ENCODE results near the gene SAGE1.
"Not testable (repeated sequence)": the region's sequence is repeated elsewhere in the genome, so short reads cannot be mapped to it uniquely, and the experiment has no call there.

The SAGE1 gene, protein sequence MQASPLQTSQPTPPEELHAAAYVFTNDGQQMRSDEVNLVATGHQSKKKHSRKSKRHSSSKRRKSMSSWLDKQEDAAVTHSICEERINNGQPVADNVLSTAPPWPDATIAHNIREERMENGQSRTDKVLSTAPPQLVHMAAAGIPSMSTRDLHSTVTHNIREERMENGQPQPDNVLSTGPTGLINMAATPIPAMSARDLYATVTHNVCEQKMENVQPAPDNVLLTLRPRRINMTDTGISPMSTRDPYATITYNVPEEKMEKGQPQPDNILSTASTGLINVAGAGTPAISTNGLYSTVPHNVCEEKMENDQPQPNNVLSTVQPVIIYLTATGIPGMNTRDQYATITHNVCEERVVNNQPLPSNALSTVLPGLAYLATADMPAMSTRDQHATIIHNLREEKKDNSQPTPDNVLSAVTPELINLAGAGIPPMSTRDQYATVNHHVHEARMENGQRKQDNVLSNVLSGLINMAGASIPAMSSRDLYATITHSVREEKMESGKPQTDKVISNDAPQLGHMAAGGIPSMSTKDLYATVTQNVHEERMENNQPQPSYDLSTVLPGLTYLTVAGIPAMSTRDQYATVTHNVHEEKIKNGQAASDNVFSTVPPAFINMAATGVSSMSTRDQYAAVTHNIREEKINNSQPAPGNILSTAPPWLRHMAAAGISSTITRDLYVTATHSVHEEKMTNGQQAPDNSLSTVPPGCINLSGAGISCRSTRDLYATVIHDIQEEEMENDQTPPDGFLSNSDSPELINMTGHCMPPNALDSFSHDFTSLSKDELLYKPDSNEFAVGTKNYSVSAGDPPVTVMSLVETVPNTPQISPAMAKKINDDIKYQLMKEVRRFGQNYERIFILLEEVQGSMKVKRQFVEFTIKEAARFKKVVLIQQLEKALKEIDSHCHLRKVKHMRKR

GRCh38 chrX:135893294-135893817 lies at the start of gene SAGE1, which contains the start of gene CT45A10:
TSS of gene SAGE1 (plus strand) at chrX:135893716. CDS start at chrX:135896243, 2,527 bp downstream.
TSS of gene CT45A10 (minus strand) at chrX:135893444. CDS start at chrX:135885344, 8,100 bp downstream.
- DNase-seq (ENCODE audit: insufficient read length, low spot score) (no peak), FAIRE-seq (no peak)

DNA sequence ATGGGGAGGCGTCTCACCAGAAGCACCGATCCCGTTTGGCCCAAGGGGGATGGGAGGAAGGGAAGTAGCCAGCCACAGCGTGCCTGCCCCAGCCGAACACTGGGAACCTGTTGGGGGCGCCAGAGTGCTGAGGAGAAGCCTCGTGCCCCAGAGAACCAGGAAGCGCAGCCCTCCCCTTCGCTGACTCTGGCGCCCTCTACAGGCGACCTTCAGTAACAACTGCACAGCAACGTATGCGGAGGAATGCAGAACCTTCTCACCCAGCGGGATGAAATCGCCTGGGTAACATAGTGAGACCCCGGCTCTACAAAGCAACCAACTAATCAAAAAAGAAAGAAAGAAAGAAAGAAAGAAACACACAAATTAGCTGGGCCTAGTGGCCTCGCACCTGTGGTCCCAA lies 39.1 kb upstream of the SAGE1 start, which contains the start of gene CT45A8:
Gene CT45A8, minus strand, starts transcription at position 101 of the 400 bp plus-strand sequence. CDS start 3,755 bp downstream, outside the sequence.
- FAIRE-seq; DNase-seq (ENCODE audit: insufficient read length, low spot score): not testable (repeated sequence)

DNA sequence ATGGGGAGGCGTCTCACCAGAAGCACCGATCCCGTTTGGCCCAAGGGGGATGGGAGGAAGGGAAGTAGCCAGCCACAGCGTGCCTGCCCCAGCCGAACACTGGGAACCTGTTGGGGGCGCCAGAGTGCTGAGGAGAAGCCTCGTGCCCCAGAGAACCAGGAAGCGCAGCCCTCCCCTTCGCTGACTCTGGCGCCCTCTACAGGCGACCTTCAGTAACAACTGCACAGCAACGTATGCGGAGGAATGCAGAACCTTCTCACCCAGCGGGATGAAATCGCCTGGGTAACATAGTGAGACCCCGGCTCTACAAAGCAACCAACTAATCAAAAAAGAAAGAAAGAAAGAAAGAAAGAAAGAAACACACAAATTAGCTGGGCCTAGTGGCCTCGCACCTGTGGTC lies 21.8 kb upstream of the SAGE1 start, which contains the start of gene CT45A9:
Gene CT45A9, minus strand, starts transcription at position 101 of the 400 bp plus-strand sequence. CDS start 3,751 bp downstream, outside the sequence.
- not testable (repeated sequence) for DNase-seq (ENCODE audit: insufficient read length, low spot score); FAIRE-seq

DNA sequence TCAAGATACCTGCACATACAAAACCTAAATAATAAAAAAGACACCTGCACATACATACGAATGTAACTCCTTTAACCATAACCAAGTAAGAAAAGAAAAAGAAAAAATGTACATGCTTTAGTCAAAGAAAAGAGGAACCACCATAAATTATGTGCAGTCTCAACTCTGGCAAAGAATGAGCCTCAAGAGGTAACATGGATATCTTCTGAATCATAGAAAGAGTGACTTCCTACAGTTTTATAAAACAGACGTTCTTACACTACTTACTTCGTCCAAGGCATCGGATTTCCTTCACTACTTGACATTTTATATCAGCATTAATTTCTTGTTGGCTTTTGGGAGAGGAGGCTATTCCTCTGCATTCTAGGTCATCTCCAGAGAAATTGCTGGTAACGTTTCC lies 10.8 kb upstream of the SAGE1 start:
- FAIRE-seq; DNase-seq (ENCODE audit: insufficient read length, low spot score): not testable (repeated sequence)

DNA sequence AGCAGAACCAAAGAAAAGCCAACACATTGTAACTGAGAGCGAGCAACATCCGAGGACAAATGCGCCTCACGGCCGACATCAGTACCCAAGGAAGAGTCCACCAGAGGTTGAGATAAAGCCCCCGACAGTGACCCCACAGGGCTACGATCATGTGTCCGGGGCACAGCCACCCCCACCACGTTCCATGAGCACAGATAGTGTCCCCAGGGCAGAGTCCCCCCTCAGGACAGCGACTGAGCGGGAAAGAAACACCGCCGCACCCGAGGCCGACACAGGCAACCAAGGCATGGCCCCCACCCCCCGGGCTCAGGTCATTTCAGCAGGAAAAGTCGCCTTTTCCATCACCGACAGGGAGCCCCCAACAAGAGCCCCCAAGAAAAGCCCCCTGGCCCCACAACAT lies 5.3 kb upstream of the SAGE1 start:
- not testable (repeated sequence) for FAIRE-seq; DNase-seq (ENCODE audit: insufficient read length, low spot score)

GRCh38 chrX:135888976-135889375 lies 4.5 kb upstream of the SAGE1 start:
- DNase-seq (ENCODE audit: insufficient read length, low spot score), result not testable (repeated sequence)
- FAIRE-seq, result peak; percentile 73

DNA sequence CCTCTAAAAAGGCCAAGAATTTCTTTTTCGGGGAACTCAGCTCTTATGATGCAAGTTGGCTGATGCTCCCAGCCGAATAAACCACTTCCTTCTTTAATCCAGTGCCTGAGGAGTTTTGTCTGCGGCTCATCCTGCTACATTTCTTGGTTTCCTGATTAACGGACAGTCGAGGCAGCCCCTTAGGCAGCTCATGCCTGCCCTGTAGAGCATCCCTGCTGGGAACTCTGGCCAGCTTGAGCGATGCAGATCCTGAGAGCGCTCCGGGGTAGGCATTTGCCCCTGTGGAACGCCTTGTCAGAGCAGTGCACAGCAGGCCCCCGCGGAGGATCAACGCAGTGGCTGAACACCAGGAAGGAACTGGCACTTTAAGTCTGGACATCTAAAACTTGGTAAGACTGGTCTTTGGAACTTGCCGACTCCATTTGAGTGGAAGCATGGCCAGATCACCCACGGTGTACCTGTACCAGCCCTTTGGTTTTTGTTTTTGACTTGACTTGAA lies 3.4 kb upstream of the SAGE1 start:
- no peak for FAIRE-seq
- DNase-seq (ENCODE audit: insufficient read length, low spot score), result no peak

DNA sequence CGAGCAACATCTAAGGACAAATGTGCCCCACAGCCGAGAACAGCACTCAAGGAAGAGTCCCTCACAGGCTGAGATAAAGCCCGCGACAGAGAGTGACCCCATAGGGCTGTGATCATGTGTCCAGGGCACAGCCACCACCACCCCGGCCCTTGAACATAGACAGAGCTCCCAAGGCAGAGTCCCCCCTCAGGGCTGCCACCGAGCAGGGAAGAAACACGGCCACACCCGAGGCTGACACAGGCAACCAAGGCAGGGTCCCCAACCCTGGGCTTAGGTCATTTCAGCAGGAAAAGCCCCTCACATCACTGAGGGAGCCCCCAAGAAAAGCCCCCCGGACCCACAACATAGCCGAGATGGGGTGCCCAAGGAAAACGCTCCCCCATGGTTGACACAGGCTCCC lies 735 bp upstream of the SAGE1 start:
- DNase-seq (ENCODE audit: insufficient read length, low spot score) (no peak), FAIRE-seq (no peak)

- FAIRE-seq, result no peak
- DNase-seq (ENCODE audit: insufficient read length, low spot score), result no peak
These were observed 16.7 kb downstream of the SAGE1 start for GRCh38 chrX:135910251-135910650.

DNA sequence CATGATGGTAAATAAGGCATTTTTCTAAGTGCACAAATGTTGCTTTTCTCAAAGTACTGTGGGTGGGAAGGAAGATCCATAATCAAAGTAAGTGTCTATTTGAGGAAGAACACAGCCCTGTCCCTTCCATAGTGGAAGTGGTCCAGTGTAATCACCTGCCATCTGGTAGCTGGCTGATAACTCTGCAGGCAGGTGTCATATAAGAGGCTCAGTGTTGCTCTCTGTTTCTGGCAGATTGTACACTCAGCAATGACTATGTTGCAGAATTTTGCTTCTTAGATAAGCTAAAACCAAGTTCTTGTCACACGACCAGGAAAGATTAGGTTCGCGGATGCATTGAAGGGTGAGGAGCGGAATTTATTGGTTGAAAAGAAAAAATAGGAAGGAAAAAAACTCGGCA lies 20.9 kb downstream of the SAGE1 start:
- DNase-seq (ENCODE audit: insufficient read length, low spot score) (no peak), FAIRE-seq (peak; percentile 40)

GRCh38 chrX:135920516-135920915 lies 27.0 kb downstream of the SAGE1 start:
- FAIRE-seq; DNase-seq (ENCODE audit: insufficient read length, low spot score): not testable (repeated sequence)

- DNase-seq (ENCODE audit: insufficient read length, low spot score) (no peak), FAIRE-seq (no peak)
These were observed 29.8 kb downstream of the SAGE1 start for GRCh38 chrX:135923353-135923752.

- DNase-seq (ENCODE audit: insufficient read length, low spot score), result no peak
- no peak for FAIRE-seq
These were observed 34.4 kb downstream of the SAGE1 start for GRCh38 chrX:135927897-135928296.

DNA sequence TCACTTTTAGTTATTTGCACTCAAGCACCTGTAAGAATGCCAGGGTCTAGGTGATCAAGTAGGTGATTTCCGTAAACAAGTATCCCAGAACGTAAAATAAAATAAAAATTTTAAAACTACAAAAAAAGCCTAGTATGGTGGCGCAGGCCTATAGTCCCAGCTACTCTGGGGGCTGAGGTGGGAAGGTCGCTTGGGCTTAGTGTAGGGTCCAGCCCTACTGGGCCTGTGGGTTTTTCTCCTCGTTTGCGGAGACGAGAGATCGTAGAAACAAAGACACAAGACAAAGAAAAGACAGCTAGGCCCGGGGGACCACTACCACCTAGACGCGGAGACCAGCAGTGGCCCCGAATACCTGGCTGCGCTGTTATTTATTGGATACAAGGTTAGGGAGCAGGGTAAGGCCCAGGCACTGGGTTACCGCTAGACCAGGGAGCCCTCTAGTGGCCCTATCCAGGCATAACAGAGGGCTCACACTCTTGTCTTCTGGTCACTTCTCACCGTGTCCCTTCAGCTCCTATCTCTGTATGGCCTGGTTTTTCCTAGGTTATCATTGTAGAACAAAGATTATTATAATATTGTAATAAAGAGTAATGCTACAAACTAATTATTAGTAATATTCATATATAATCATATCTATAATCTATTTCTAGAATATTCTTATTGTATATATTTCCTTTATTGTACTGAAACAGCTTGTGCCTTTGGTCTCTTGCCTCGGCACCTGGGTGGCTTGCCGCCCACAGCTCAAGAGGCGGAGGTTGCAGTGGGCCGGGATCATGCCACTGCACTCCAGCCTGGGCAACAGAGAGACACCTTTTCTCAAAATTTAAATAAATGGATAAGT lies 38.4 kb downstream of the SAGE1 start:
- peak; percentile 2 for DNase-seq (ENCODE audit: insufficient read length, low spot score)
- peak; percentile 79 for FAIRE-seq

DNA sequence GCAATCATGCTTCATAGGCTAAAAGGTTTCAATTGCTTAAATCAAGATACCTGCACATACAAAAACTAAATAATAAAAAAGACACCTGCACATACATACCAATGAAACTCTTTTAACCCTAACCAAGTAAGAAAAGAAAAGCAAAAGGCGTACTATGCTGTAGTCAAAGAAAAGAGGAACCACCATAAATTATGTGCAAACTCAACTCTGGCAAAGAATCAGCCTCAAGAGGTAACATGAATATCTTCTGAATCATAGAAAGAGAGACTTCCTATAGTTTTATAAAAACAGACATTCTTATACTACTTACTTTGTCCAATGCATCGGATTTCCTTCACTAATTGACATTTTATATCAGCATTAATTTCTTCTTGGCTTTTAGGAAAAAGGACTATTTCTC lies 51.0 kb downstream of the SAGE1 start:
- no peak for DNase-seq (ENCODE audit: insufficient read length, low spot score)

DNA sequence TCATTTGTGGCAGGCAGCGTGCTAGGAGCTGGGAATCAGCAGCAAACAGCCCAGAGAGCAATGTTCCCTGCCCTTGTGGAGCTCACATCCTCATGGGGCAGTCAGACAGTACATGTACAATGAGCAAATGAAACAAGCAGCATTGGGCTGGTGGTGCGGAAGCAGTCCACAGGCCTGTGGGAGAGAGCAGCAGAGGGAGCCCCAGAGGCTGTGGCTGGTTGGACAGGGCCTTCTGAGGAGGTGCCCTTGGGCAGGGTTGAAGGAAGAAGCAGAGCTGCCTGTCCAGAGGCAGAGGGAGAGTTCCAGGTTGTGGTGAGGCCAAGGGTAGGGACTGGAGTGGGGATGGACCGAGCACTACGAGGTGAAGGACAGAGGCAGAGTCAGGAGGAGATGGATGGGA lies 57.8 kb downstream of the SAGE1 start:
- no peak for FAIRE-seq

More for the DNA sequence above, 51.0 kb downstream of the SAGE1 start:
- FAIRE-seq, result no peak

More for the DNA sequence above, 57.8 kb downstream of the SAGE1 start:
- DNase-seq (ENCODE audit: insufficient read length, low spot score), result no peak
